Right renal pelvis (tissue), 4 donors: Measurements from ENCODE around the gene SLC25A2. TPM values are rescaled to one million over a fixed set of nuclear protein-coding genes. Genes with fewer than 3 reads are reported as not detected.
A peak's percentile ranks its signal among the peaks of the same experiment; 100 is the strongest.
"Not testable (repeated sequence)": the region's sequence is repeated elsewhere in the genome, so short reads cannot be mapped to it uniquely, and the experiment has no call there.

Experiments
- DNase-seq, 4 donors: peaks; one replicate each; pipeline ENCODE4 v3.0.0-alpha.2; 2013; ENCODE audit warnings: low read depth in 4 of 4, low spot score in 3 of 4, missing footprints in 1 of 4
- polyA plus RNA-seq, 4 donors: library from polyadenylated mRNA; unstranded; fragments of 120-200 nt; gene quantifications; one replicate each; pipeline ENCODE4 v1.2.1, GENCODE V29; 2013; ENCODE audit not compliant: insufficient read length in 4 of 4

Gene SLC25A2
- under 1 TPM in 1 of 4 donors, not detected in 3; 0.04 TPM for polyA plus RNA-seq

GRCh38 chr5:141303756-141304155, at the start of gene SLC25A2:
SLC25A2 (minus strand) TSS chr5:141304049; CDS start chr5:141303865, 184 bp downstream.
- DNase-seq: no peak

DNA sequence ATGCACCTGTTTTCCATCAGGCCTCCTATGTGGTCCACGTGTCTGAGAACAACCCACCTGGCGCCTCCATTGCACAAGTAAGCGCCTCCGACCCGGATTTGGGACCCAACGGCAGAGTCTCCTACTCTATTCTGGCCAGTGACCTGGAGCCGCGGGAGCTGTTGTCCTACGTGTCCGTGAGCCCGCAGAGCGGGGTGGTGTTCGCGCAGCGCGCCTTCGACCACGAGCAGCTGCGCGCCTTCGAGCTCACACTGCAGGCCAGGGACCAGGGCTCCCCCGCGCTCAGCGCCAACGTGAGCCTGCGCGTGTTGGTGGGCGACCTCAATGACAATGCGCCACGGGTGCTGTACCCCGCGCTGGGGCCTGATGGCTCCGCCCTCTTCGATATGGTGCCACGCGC, 47.7 kb upstream of the SLC25A2 start:
- DNase-seq: no peak

- DNase-seq: no peak
These were observed 46.2 kb upstream of the SLC25A2 start, which contains the start of gene PCDHGB1 for GRCh38 chr5:141349917-141350619. PCDHGB1 (plus strand) TSS chr5:141350099; CDS start chr5:141350261, 162 bp downstream.

- DNase-seq: not testable (repeated sequence)
These were observed 42.2 kb upstream of the SLC25A2 start for GRCh38 chr5:141346017-141346416.

GRCh38 chr5:141345327-141345726, 41.5 kb upstream of the SLC25A2 start:
- no peak for DNase-seq

DNA sequence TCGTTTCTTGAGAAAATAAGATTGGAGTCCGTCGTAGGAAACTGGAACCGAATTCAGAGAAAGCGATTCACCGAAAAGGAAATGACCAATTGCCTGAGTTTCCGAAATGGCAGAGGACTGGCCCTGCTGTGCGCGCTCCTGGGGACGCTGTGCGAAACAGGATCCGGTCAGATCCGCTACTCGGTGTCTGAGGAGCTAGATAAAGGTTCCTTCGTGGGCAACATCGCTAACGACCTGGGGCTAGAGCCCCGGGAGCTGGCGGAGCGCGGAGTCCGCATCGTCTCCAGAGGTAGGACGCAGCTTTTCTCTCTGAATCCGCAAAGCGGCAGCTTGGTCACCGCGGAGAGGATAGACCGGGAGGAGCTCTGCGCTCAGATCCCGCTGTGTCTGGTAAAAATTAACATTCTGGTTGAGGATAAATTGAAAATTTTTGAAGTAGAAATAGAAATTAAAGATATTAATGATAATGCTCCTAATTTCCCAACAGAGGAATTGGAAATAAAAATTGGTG, 40.2 kb upstream of the SLC25A2 start:
- DNase-seq: no peak

DNA sequence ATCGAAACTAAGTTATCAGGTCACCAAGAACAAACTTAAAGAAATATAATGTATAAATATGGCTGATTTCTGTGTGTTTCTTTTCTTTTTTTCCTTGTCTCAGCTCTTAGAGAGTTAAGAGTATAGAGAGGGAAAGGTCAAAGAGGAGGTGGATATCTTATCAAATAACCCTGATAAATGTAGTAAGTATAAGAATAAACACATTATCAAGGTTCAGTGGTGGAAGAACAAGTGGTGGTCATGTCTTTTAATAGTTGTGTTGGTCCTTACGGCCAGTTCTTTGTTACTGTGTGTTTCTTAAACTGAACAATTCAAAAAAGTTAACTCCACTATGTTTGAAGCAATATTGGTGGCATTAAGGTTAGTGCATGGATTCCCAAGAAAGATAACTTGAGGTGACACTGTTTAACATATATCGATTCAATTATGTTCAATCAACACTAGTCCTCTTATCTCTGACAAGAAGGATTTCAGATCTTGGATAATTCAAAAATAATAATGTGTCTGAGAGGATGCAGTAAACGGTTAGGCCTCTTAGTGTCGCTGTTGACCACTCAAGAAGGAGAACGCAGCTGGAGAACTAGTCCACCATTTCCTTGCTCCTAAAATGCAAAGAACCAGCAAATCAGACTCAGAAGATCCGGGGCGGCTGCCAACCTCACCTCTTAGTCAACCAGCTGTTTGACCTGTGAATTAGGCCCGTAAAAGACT, 39.5 kb upstream of the SLC25A2 start, which contains the start of gene PCDHGA3:
PCDHGA3 (plus strand) TSS at position 588 of the 711 bp plus-strand sequence. CDS start 205 bp downstream, outside the sequence.
- no peak for DNase-seq

- DNase-seq: no peak
These were observed 38.9 kb upstream of the SLC25A2 start for GRCh38 chr5:141342773-141343172.

GRCh38 chr5:141340781-141341354, 37.0 kb upstream of the SLC25A2 start:
- DNase-seq: not testable (repeated sequence)

- no peak for DNase-seq
These were observed 34.9 kb upstream of the SLC25A2 start, which contains the start of gene PCDHGA2 for GRCh38 chr5:141338538-141339306. PCDHGA2 (plus strand) TSS chr5:141338760.

DNA sequence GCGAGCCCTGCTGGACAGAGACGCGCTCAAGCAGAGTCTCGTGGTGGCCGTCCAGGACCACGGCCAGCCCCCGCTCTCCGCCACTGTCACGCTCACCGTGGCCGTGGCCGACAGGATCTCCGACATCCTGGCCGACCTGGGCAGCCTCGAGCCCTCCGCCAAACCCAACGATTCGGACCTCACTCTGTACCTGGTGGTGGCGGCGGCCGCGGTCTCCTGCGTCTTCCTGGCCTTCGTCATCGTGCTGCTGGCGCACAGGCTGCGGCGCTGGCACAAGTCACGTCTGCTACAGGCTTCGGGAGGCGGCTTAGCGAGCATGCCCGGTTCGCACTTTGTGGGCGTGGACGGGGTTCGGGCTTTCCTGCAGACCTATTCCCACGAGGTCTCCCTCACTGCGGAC, 28.7 kb upstream of the SLC25A2 start:
- DNase-seq: not testable (repeated sequence)

GRCh38 chr5:141330299-141331080, 26.6 kb upstream of the SLC25A2 start, which contains the start of gene PCDHGA1:
PCDHGA1 (plus strand) TSS chr5:141330514.
- DNase-seq: no peak

GRCh38 chr5:141328231-141328630, 24.4 kb upstream of the SLC25A2 start:
- no peak for DNase-seq

DNA sequence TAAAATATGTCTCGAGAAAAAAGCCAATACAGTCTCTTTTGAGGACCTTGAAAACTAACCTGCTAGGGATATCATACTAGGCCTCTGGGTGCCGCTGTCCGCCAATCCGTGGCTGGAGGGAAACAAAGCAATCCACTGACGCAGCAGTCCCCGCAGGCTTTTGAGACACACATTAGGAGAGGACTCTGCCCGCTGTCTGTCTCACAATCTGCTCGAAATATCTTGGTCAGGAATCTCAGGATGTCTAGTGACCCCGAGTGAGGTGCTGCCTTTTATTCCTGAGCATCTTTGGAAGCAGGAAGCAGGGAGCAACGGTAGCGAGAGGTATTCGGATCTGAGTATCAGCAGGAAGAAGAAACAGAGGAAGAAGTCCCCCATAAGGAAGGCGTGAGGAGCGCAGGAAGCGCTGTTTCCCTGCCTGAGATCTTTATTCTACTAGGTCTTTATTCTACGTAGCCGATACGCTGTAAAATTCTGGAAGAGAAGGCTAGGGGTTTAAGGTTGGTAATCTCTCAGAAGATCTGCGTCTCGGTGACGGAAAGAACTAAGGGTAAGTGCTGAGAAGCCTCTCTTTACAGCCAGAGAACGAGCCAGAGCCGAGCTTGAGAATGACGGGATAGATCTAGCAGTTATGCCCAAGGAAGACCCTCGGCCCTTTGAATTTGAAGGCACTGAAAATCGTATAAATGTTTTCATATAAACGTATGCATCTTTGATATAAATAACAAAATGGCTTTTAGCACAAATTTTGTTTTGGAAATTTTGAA, 22.4 kb upstream of the SLC25A2 start:
- DNase-seq: no peak

- DNase-seq: no peak
These were observed 18.4 kb upstream of the SLC25A2 start for GRCh38 chr5:141322261-141322660.

DNA sequence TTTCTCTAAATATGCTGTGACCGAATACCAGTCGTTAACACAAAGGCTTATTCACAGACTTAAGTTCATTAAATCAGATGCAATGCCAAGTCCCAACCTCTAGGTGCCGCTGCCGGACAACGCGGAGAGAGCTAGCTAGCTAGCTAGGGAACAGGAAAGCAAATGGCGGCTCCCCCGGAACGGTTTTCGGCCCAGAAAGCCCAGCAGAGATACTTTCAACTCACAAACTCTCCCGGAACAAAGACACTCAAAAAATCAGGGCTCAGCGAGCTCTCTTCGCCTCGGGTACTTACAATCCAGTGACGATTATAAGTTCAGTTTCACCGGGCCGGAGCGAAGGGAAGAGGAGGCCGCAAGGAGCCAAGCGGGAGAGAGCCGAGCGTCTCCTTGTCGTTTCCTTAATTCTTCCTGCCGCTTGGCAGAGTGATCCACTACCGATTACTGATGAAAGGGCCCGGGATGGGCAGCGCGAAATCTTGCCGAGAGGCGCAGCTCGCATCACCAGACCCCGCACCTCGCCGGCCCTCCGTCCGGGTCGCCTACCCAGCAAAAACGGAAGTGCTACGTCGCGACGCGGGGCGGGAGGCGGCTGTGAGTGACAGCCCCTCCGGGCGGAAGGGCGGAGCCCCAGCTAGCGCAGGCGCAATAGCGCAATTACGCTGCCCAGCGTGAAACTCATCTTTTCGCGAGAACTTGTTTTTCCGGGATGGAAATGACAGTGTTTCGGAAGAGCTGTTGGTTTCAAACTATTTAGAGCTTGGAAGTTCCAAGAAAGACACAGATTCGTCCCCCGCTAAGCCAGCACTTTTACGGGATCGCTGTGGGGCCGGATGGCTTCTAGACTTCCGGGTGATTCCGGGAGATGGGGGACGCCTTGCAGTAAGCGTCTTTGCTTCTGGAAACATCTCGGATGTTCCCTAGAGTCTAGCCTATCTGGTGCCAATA, 16.6 kb upstream of the SLC25A2 start, which contains the start of gene TAF7:
TAF7 (minus strand) TSS at position 560 of the 945 bp plus-strand sequence. CDS start 740 bp downstream, outside the sequence.
- peak; percentile 86 to 95 (median 92) for DNase-seq

DNA sequence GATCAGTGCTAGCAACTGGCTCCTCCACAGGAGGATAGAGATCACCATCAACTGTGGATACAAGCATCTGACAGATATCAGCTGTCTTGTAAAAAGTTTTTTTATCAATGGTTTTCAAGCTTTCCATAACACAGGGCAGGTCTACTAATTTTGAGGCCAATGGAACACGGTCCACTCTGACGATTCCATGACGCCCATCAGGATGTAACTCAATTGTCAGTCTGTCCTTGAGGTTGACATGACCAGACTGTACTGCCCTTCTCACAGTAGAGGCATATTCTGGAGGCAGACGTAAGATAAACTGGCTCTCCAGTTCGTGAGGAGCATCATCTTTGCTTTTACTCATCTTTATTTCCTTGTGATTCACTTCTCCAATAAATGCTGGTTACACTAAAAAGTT, 15.8 kb upstream of the SLC25A2 start:
- DNase-seq: no peak
